HEK293 (cell line): ENCODE measurements around the gene DOCK7.

Experiments
- CTCF ChIA-PET: fragments of 350-600 bp; formaldehyde crosslinking; extraction: SDS; loops from one replicate; lab custom pipeline; 2021; ENCODE audit warnings: antibody characterized with exemption; lab: Yijun Ruan, JAX
- POLR2A ChIA-PET: fragments of 300-600 bp; formaldehyde crosslinking; extraction: SDS; loops from one replicate; lab custom pipeline; 2020; ENCODE audit warnings: antibody characterized with exemption, inconsistent platforms; lab: Yijun Ruan, JAX
- H3K27ac ChIP-seq: fragments of 200-500 bp; sonication (Bioruptor generic); 2 replicates; pipeline ENCODE4 v1.5.1; 2014; ENCODE audit warnings: low read depth, low read length, control low read depth, inconsistent platforms; ENCODE audit errors: extremely low read depth
- H3K36me3 ChIP-seq, 2 experiments: fragments of 200-500 bp in 1 of 2; sonication (Bioruptor generic) in 1 of 2; 1 replicate in 1 of 2; 2 replicates in 1 of 2; pipeline ENCODE4 v1.5.1; 2014 to 2017; ENCODE audit warnings: inconsistent platforms in 2 of 2, low read length in 2 of 2; ENCODE audit not compliant: control insufficient read depth in 2 of 2, insufficient read depth in 1 of 2
- H3K4me1 ChIP-seq: fragments of 200-500 bp; sonication (Bioruptor generic); 2 replicates; pipeline ENCODE4 v1.5.1; 2014; ENCODE audit warnings: mild to moderate bottlenecking, low read length, inconsistent platforms; ENCODE audit not compliant: control insufficient read depth, insufficient read depth
- H3K4me3 ChIP-seq: 2 replicates; pipeline ENCODE4 v1.5.1; 2011; ENCODE audit warnings: low read depth, mild to moderate bottlenecking, control low read depth, low read length, moderate library complexity
- H3K9me3 ChIP-seq: fragments of 200-500 bp; sonication (Bioruptor generic); 2 replicates; pipeline ENCODE4 v1.5.1; 2014; ENCODE audit warnings: low read depth, low read length, inconsistent platforms; ENCODE audit not compliant: control insufficient read depth, insufficient read depth
- EGR2 ChIP-seq: fragments of 450-650 bp; formaldehyde crosslinking; IDR thresholded peaks from 2 replicates; pipeline ENCODE4 v1.5.1; 2016; ENCODE audit warnings: low read depth, missing biosample characterization, missing genetic modification characterization
- PRDM1 ChIP-seq: fragments of 450-650 bp; formaldehyde crosslinking; IDR thresholded peaks from 2 replicates; pipeline ENCODE4; 2016; ENCODE audit warnings: missing biosample characterization, missing genetic modification characterization
- SETDB1 ChIP-seq: IDR thresholded peaks from one replicate; pipeline ENCODE4 v1.6.1; 2017; ENCODE audit warnings: mild to moderate bottlenecking, low read length, moderate library complexity, mixed read lengths; ENCODE audit not compliant: insufficient read length
- ZNF146 ChIP-seq: fragments of 450-650 bp; formaldehyde crosslinking; IDR thresholded peaks from 2 replicates; pipeline ENCODE4 v1.5.1; 2016; ENCODE audit warnings: missing biosample characterization, missing genetic modification characterization
- ZNF184 ChIP-seq: fragments of 450-650 bp; IDR thresholded peaks from 2 replicates; pipeline ENCODE4 v1.5.1; 2018; ENCODE audit warnings: missing biosample characterization, mild to moderate bottlenecking, missing genetic modification characterization
- ZNF354C ChIP-seq: fragments of 450-650 bp; formaldehyde crosslinking; IDR thresholded peaks from 2 replicates; pipeline ENCODE4 v1.5.1; 2016; ENCODE audit warnings: missing biosample characterization, missing genetic modification characterization, low read depth, borderline replicate concordance
- ZNF394 ChIP-seq: fragments of 450-650 bp; formaldehyde crosslinking; IDR thresholded peaks from 2 replicates; pipeline ENCODE4 v1.5.1; 2016; ENCODE audit warnings: missing biosample characterization, missing genetic modification characterization, mild to moderate bottlenecking, moderate library complexity, borderline replicate concordance
- ZNF510 ChIP-seq: fragments of 450-650 bp; formaldehyde crosslinking; IDR thresholded peaks from 2 replicates; pipeline ENCODE4 v1.5.1; 2018; ENCODE audit warnings: mild to moderate bottlenecking, missing genetic modification characterization, missing biosample characterization; ENCODE audit not compliant: insufficient replicate concordance
- ZNF514 ChIP-seq: fragments of 450-650 bp; formaldehyde crosslinking; IDR thresholded peaks from 2 replicates; pipeline ENCODE4 v1.5.1; 2016; ENCODE audit warnings: missing biosample characterization, missing genetic modification characterization
- ZNF529 ChIP-seq: fragments of 450-650 bp; formaldehyde crosslinking; IDR thresholded peaks from 2 replicates; pipeline ENCODE4 v1.5.1; 2017; ENCODE audit warnings: missing genetic modification characterization, missing biosample characterization; ENCODE audit not compliant: insufficient replicate concordance
- ZNF76 ChIP-seq: fragments of 450-650 bp; formaldehyde crosslinking; IDR thresholded peaks from 2 replicates; pipeline ENCODE4; 2016; ENCODE audit warnings: low read depth, missing biosample characterization, missing genetic modification characterization, borderline replicate concordance
- ZNF776 ChIP-seq: fragments of 450-650 bp; formaldehyde crosslinking; IDR thresholded peaks from 2 replicates; pipeline ENCODE4 v1.5.0; 2017; ENCODE audit warnings: missing biosample characterization, missing genetic modification characterization, borderline replicate concordance
- ZSCAN23 ChIP-seq: fragments of 450-650 bp; formaldehyde crosslinking; IDR thresholded peaks from 2 replicates; pipeline ENCODE4 v1.5.1; 2016; ENCODE audit warnings: missing biosample characterization, missing genetic modification characterization
- TF ChIP-seq, protein P1 (sequence below): fragments of 450-650 bp; formaldehyde crosslinking; IDR thresholded peaks from 2 replicates; pipeline ENCODE4 v1.5.1; 2017; ENCODE audit warnings: missing biosample characterization, missing genetic modification characterization
- TF ChIP-seq, protein P2 (sequence below): fragments of 450-650 bp; formaldehyde crosslinking; IDR thresholded peaks from 2 replicates; pipeline ENCODE4 v1.5.1; 2016; ENCODE audit warnings: missing biosample characterization, missing genetic modification characterization
- TF ChIP-seq, protein P3 (sequence below): fragments of 450-650 bp; formaldehyde crosslinking; IDR thresholded peaks from 2 replicates; pipeline ENCODE4 v1.5.1; 2017; ENCODE audit warnings: missing biosample characterization, missing genetic modification characterization
- TF ChIP-seq, protein P4 (sequence below): fragments of 450-650 bp; formaldehyde crosslinking; IDR thresholded peaks from 2 replicates; pipeline ENCODE4 v1.5.0; 2017; ENCODE audit warnings: missing biosample characterization, missing genetic modification characterization, borderline replicate concordance
- TF ChIP-seq, protein P5 (sequence below): fragments of 450-650 bp; formaldehyde crosslinking; conservative IDR thresholded peaks from 2 replicates; pipeline ENCODE4 v1.5.1; 2016; ENCODE audit warnings: low read depth, missing biosample characterization, missing genetic modification characterization

Gene DOCK7

DNA sequence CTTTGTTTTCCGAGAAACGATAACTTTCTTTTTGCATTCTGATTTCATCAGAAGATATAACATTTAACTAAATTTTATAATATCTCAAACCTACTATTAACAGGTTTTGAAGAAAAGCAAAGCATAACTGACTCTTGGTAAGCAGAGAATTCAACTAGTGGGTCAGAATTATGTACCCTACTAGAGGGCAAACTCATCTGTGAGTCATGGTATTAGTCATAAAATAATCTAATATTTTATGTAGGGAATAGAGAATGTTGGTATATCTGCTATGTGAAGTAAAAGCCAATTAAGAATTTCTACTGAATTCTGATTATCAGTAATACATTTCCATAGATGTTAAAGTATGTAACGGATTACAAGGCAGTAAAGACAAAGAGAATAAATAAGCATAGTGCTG, 194.5 kb downstream of the DOCK7 start:
- Histone ChIP-seq H3K9me3 (no peaks in the 10 kb centered on the region), H3K4me3 (no peak overlapping the region), H3K27ac (no peak overlapping the region), H3K36me3 (peaks cover 8 to 26% of the 10 kb centered on the region in 2 experiments), H3K4me1 (no peaks in the 10 kb centered on the region)
- ChIA-PET CTCF (interaction anchor here (0.6 kb wide), 2 partner anchors 45 to 253 kb away, joined by 3 read pairs; no protein-coding TSS in a partner anchor), POLR2A (no interaction called here)
- TF ChIP-seq EGR2 (tag by site-specific recombination) (no peak), ZNF394 (tag by site-specific recombination) (no peak), ZNF354C (tag by site-specific recombination) (no peak), ZSCAN23 (no peak), ZNF776 (tag by site-specific recombination) (no peak), ZNF514 (tag by site-specific recombination) (no peak), ZNF146 (tag by site-specific recombination) (no peak), ZNF184 (tag by site-specific recombination) (no peak), ZNF529 (tag by site-specific recombination) (no peak), SETDB1 (no peak), PRDM1 (tag by site-specific recombination) (no peak), ZNF510 (tag by site-specific recombination) (no peak), ZNF76 (tag by site-specific recombination) (no peak)
- TF ChIP-seq, protein P1, sequence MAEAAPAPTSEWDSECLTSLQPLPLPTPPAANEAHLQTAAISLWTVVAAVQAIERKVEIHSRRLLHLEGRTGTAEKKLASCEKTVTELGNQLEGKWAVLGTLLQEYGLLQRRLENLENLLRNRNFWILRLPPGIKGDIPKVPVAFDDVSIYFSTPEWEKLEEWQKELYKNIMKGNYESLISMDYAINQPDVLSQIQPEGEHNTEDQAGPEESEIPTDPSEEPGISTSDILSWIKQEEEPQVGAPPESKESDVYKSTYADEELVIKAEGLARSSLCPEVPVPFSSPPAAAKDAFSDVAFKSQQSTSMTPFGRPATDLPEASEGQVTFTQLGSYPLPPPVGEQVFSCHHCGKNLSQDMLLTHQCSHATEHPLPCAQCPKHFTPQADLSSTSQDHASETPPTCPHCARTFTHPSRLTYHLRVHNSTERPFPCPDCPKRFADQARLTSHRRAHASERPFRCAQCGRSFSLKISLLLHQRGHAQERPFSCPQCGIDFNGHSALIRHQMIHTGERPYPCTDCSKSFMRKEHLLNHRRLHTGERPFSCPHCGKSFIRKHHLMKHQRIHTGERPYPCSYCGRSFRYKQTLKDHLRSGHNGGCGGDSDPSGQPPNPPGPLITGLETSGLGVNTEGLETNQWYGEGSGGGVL (tag by site-specific recombination): no peak
- TF ChIP-seq, protein P2, sequence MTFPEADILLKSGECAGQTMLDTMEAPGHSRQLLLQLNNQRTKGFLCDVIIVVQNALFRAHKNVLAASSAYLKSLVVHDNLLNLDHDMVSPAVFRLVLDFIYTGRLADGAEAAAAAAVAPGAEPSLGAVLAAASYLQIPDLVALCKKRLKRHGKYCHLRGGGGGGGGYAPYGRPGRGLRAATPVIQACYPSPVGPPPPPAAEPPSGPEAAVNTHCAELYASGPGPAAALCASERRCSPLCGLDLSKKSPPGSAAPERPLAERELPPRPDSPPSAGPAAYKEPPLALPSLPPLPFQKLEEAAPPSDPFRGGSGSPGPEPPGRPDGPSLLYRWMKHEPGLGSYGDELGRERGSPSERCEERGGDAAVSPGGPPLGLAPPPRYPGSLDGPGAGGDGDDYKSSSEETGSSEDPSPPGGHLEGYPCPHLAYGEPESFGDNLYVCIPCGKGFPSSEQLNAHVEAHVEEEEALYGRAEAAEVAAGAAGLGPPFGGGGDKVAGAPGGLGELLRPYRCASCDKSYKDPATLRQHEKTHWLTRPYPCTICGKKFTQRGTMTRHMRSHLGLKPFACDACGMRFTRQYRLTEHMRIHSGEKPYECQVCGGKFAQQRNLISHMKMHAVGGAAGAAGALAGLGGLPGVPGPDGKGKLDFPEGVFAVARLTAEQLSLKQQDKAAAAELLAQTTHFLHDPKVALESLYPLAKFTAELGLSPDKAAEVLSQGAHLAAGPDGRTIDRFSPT: no peak
- TF ChIP-seq, protein P3, sequence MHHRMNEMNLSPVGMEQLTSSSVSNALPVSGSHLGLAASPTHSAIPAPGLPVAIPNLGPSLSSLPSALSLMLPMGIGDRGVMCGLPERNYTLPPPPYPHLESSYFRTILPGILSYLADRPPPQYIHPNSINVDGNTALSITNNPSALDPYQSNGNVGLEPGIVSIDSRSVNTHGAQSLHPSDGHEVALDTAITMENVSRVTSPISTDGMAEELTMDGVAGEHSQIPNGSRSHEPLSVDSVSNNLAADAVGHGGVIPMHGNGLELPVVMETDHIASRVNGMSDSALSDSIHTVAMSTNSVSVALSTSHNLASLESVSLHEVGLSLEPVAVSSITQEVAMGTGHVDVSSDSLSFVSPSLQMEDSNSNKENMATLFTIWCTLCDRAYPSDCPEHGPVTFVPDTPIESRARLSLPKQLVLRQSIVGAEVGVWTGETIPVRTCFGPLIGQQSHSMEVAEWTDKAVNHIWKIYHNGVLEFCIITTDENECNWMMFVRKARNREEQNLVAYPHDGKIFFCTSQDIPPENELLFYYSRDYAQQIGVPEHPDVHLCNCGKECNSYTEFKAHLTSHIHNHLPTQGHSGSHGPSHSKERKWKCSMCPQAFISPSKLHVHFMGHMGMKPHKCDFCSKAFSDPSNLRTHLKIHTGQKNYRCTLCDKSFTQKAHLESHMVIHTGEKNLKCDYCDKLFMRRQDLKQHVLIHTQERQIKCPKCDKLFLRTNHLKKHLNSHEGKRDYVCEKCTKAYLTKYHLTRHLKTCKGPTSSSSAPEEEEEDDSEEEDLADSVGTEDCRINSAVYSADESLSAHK (tag by site-specific recombination): no peak
- TF ChIP-seq, protein P4, sequence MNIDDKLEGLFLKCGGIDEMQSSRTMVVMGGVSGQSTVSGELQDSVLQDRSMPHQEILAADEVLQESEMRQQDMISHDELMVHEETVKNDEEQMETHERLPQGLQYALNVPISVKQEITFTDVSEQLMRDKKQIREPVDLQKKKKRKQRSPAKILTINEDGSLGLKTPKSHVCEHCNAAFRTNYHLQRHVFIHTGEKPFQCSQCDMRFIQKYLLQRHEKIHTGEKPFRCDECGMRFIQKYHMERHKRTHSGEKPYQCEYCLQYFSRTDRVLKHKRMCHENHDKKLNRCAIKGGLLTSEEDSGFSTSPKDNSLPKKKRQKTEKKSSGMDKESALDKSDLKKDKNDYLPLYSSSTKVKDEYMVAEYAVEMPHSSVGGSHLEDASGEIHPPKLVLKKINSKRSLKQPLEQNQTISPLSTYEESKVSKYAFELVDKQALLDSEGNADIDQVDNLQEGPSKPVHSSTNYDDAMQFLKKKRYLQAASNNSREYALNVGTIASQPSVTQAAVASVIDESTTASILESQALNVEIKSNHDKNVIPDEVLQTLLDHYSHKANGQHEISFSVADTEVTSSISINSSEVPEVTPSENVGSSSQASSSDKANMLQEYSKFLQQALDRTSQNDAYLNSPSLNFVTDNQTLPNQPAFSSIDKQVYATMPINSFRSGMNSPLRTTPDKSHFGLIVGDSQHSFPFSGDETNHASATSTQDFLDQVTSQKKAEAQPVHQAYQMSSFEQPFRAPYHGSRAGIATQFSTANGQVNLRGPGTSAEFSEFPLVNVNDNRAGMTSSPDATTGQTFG: no peak
- TF ChIP-seq, protein P5, sequence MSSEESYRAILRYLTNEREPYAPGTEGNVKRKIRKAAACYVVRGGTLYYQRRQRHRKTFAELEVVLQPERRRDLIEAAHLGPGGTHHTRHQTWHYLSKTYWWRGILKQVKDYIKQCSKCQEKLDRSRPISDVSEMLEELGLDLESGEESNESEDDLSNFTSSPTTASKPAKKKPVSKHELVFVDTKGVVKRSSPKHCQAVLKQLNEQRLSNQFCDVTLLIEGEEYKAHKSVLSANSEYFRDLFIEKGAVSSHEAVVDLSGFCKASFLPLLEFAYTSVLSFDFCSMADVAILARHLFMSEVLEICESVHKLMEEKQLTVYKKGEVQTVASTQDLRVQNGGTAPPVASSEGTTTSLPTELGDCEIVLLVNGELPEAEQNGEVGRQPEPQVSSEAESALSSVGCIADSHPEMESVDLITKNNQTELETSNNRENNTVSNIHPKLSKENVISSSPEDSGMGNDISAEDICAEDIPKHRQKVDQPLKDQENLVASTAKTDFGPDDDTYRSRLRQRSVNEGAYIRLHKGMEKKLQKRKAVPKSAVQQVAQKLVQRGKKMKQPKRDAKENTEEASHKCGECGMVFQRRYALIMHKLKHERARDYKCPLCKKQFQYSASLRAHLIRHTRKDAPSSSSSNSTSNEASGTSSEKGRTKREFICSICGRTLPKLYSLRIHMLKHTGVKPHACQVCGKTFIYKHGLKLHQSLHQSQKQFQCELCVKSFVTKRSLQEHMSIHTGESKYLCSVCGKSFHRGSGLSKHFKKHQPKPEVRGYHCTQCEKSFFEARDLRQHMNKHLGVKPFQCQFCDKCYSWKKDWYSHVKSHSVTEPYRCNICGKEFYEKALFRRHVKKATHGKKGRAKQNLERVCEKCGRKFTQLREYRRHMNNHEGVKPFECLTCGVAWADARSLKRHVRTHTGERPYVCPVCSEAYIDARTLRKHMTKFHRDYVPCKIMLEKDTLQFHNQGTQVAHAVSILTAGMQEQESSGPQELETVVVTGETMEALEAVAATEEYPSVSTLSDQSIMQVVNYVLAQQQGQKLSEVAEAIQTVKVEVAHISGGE: no peak
